Measurements from ENCODE around the gene PRM1. TPM values are rescaled to one million over a fixed set of nuclear protein-coding genes. Genes with fewer than 3 reads are reported as not detected.
A peak's percentile ranks its signal among the peaks of the same experiment; 100 is the strongest.
"Not testable (repeated sequence)": the region's sequence is repeated elsewhere in the genome, so short reads cannot be mapped to it uniquely, and the experiment has no call there.

Gene PRM1
- total RNA-seq, 1 donor from 2014 or later: not detected

GRCh38 chr16:11300560-11300892 lies 19.4 kb upstream of the PRM1 start:
- Histone ChIP-seq H3K27ac (no peak overlapping the region), H3K27me3 (no peaks in the 10 kb centered on the region), H3K36me3 (no peaks in the 10 kb centered on the region), H3K4me3 (no peak overlapping the region), H3K4me1 (peaks cover 0 to 11% of the 10 kb centered on the region in 2 donors), H3K9me3 (no peaks in the 10 kb centered on the region)
- DNase-seq (ENCODE audit: low spot score in 2 of 2): no peak
- intact Hi-C loops (cut with DNase I): no loop called here
- TF ChIP-seq, protein P1, sequence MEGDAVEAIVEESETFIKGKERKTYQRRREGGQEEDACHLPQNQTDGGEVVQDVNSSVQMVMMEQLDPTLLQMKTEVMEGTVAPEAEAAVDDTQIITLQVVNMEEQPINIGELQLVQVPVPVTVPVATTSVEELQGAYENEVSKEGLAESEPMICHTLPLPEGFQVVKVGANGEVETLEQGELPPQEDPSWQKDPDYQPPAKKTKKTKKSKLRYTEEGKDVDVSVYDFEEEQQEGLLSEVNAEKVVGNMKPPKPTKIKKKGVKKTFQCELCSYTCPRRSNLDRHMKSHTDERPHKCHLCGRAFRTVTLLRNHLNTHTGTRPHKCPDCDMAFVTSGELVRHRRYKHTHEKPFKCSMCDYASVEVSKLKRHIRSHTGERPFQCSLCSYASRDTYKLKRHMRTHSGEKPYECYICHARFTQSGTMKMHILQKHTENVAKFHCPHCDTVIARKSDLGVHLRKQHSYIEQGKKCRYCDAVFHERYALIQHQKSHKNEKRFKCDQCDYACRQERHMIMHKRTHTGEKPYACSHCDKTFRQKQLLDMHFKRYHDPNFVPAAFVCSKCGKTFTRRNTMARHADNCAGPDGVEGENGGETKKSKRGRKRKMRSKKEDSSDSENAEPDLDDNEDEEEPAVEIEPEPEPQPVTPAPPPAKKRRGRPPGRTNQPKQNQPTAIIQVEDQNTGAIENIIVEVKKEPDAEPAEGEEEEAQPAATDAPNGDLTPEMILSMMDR (IDR thresholded peaks at IDR 0.05): no peak

GRCh38 chr16:11299865-11300559 lies 18.9 kb upstream of the PRM1 start:
- Histone ChIP-seq H3K4me3 (no peak overlapping the region), H3K36me3 (no peaks in the 10 kb centered on the region), H3K27ac (no peak overlapping the region), H3K9me3 (no peaks in the 10 kb centered on the region), H3K4me1 (peaks cover 0 to 11% of the 10 kb centered on the region in 2 donors), H3K27me3 (no peaks in the 10 kb centered on the region)
- DNase-seq (ENCODE audit: low spot score in 2 of 2): no peak
- intact Hi-C loops (cut with DNase I): no loop called here
- TF ChIP-seq, protein P1 (IDR thresholded peaks at IDR 0.05): no peak

GRCh38 chr16:11298950-11299547 lies 17.9 kb upstream of the PRM1 start:
- H3K4me1 ChIP-seq: peaks cover 0 to 11% of the 10 kb centered on the region in 2 donors
- H3K9me3 ChIP-seq; H3K36me3 ChIP-seq; H3K4me3 ChIP-seq; H3K27me3 ChIP-seq; intact Hi-C loops (cut with DNase I); H3K27ac ChIP-seq; DNase-seq (ENCODE audit: low spot score in 2 of 2): not testable (repeated sequence)

DNA sequence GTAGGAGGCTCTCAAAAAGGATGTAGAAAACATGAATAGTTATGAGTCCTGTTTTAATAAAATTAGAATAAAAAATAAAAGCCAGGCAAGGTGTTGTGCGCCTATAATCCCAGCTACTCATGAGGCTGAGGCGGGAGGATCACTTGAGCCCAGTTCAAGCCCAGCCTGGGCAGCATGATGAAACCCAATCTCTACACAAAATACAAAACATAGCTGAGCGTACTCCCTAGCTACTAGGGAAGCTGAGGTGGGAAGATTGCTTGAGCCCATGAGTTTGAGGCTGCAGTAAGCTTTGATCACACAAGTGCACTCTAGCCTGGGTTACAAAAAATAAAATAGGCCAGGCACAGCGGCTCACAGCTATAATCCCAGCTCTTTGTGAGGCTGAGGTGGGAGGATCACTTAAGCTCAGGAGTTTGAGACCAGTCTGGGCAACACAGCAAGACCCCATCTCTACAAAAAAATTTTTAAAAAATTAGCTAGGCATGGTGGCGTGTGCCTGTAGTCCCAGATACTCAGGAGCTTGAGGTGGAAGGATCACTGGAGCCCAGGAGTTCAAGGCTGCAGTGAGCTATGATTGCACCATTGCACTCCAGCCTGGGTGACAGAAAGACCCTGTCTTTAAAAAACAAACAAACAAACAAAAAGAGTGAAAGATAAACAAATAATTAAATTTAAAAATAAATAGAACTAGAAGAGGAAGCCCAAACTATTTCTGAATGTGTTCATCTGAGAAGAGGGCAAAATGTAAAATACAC lies 17.2 kb upstream of the PRM1 start:
- peak overlapping the region in 1 of 2 donors; percentile 26 for H3K27ac ChIP-seq

DNA sequence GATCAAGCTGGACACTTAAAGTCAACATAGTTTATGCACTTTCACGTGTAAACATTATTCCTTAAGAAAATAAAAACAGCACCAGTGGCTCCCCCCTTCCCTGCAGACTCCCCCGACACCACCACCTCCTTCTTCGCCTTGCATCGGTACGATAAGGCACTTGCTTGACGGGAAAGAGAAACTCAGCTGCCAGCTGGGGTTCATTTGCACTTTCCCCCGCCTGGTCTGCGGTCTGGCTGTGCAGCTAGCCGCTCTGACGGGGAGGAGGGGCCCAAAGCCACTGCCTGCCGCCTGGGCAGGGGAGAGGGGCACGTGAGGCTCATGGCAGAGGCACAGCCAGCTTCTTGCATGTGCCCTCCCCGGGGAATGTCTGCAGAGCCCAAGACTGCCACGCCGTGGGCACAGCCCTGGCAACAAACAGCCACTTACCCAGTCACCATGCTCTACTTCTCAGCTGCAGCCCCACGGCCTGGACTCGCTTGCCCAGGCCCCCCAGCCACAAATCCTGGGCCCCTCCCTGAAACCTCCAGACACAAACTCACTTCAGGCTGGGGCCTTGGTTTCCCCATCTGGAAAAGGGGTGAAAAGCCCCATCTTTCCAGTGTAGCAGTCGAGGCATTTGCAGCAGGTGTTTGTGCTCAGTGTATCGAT lies 16.5 kb upstream of the PRM1 start:
- intact Hi-C loops (cut with DNase I): loop anchor here (2.0 kb wide), 1 partner anchor 325 kb away; no protein-coding TSS in a partner anchor
- Histone ChIP-seq H3K36me3 (no peaks in the 10 kb centered on the region), H3K9me3 (no peaks in the 10 kb centered on the region), H3K27ac (peak overlapping the region in 1 of 2 donors; percentile 26), H3K27me3 (no peaks in the 10 kb centered on the region), H3K4me1 (peaks cover 0 to 11% of the 10 kb centered on the region in 2 donors), H3K4me3 (peak overlapping the region; percentile 42 to 45)
- DNase-seq (ENCODE audit: low spot score in 2 of 2): peak; percentile 56 to 85
- TF ChIP-seq, protein P1 (IDR thresholded peaks at IDR 0.05): peak in 2 of 3 experiments; percentile 16 to 41

More for the DNA sequence above, 17.2 kb upstream of the PRM1 start:
- Histone ChIP-seq H3K27me3 (no peaks in the 10 kb centered on the region), H3K4me1 (peaks cover 0 to 11% of the 10 kb centered on the region in 2 donors), H3K4me3 (peak overlapping the region; percentile 42 to 45), H3K36me3 (no peaks in the 10 kb centered on the region), H3K9me3 (no peaks in the 10 kb centered on the region)
- TF ChIP-seq, protein P1 (IDR thresholded peaks at IDR 0.05): no peak
- intact Hi-C loops (cut with DNase I): no loop called here
- no peak for DNase-seq (ENCODE audit: low spot score in 2 of 2)

Measured in ascending aorta (tissue), 2 donors.